HG02943 (cell line): ENCODE data around the gene ABHD12.
A peak's percentile ranks its signal among the peaks of the same experiment; 100 is the strongest.
"Not testable (repeated sequence)": the region's sequence is repeated elsewhere in the genome, so short reads cannot be mapped to it uniquely, and the experiment has no call there.

Source experiments
- ATAC-seq: cut with Tn5 transposase; IDR thresholded peaks from one replicate; pipeline ENCODE4 v1.9.1; 2021; ENCODE audit warnings: mild to moderate bottlenecking, low read depth, moderate library complexity; ENCODE audit not compliant: unreplicated experiment

The ABHD12 gene

DNA sequence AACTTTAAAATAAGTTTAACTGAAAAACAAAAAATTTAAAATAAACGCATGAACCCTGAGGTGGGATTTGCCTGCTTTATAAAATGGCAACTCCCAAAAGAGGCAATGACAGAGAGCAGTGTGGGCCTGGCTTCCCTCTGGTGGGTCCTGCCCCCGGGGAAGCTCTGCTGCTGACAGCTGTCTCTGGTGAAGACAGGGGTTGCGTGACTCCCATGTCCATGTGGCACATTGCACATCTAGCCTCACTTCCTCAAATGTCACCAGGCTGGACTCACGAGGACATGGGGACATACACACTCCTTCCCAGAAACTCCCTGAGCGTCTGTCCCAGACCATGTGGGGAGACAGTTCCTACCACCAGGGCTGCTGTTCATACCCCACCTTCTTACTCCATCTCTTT, 66.2 kb downstream of the ABHD12 start:
- ATAC-seq, result no peak

DNA sequence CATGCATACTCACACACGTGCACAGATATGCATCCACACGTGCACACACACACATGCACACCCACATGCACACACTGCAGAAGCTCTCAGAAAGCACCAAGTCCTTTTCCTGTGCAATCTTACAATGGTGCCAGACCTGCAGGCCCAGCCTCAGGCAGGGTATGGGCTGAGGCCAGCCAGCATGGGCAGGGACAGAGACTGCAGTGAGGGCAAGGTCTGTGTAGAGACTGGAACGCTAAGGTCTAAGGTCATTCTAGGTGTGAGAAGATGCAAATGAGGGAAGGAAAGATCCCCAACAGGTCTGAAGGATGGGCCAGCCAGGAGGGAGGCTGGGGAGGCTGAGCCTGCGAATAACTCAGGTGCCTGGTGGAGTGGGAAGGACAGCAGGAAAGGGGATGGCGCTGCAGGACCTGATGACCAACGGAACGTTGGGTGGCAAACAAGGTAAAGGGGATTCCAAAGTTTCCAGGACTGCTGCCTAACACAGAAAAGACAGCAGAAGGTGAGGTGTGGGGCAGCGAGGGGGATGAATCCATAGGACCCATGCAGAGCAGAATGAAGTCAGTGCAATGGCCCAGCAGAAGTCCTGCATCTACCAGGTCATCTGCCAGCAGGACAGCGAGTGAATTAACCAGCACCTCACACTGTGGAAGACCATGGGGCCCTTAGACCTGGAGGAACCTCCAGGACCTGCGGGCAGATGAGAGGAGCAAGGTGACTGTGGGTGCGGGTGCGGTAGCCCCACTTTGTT, 67.0 kb downstream of the ABHD12 start:
- ATAC-seq, result no peak

DNA sequence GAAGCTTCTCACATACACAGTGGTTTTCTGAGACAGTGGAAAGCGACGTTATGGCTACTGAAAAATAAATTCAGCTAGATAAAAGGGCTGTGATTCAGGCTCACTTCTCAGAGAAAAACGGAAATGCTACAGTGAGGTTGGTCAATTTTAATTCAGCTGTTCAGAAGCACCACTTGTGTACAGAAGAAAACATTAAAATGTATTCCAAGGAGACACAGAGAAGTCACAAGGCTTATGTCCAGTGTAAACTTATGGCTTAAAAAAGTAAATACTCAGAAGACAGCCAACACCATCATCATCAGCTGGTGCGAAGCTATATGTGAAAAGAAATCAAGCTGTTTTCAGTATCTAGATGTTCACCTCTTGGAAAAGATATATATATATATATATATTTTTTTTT, 68.6 kb downstream of the ABHD12 start:
- no peak for ATAC-seq

DNA sequence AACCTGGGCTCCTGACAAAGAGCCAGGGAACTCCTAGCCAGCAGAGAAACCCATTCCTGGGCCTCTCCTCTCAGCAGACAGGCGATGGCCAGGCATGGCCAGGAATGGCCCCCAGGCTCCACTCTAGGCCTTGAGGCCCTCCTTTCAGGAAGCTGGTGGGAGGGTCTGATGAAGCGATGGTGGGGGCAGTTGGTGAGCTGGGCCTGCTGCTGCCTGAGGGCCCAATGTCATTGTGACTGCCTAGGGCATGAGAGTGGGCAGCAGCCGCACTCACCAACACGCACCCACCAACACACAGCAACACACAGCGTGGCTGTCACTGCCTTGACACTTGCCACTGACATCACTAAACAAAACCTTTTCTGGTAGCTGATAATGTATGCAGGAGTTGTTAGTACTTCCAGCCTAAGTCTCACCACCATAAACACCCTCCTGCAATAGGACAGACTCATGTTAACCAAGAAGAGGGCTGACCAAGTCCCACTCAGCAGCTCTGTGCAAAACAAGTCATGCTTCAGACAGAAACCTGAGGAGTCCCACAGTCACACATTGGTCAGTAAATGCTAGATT, 69.3 kb downstream of the ABHD12 start:
- ATAC-seq, result no peak

DNA sequence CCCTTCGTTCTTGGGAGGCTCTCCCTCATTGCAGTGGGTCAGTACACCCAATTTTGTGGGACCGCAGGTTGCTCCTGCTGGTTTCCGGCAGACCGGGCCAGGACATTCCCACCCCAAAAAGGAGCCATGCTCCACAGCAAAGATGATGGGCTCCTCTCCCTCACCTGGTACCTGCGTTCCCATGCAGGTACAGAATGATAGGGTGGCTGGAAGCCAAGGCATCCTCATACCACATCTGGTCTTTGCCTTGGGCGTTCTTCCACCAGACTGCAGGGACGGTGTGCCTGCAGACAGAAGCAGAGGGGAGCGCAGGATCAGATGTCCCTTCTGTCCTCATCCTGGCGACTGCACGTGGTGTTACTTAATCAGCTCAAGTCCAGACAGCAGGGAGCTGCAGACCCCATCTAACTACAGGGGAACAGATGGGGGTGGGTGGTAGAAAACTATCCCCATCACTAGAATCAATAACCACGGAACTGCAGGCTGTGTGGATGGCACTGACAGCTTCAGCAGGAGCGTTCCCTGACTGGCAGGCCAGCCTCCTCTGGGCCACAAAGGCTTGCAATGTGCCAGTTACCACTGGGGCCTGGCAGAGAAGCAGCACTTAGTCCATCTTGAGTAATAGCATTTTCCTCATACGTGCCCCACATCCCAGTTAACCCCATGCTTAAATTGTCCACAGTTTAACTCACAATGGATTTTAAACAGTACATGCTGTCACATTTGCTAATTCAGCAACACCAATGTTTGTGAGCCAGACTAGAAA, 70.4 kb downstream of the ABHD12 start:
- no peak for ATAC-seq

DNA sequence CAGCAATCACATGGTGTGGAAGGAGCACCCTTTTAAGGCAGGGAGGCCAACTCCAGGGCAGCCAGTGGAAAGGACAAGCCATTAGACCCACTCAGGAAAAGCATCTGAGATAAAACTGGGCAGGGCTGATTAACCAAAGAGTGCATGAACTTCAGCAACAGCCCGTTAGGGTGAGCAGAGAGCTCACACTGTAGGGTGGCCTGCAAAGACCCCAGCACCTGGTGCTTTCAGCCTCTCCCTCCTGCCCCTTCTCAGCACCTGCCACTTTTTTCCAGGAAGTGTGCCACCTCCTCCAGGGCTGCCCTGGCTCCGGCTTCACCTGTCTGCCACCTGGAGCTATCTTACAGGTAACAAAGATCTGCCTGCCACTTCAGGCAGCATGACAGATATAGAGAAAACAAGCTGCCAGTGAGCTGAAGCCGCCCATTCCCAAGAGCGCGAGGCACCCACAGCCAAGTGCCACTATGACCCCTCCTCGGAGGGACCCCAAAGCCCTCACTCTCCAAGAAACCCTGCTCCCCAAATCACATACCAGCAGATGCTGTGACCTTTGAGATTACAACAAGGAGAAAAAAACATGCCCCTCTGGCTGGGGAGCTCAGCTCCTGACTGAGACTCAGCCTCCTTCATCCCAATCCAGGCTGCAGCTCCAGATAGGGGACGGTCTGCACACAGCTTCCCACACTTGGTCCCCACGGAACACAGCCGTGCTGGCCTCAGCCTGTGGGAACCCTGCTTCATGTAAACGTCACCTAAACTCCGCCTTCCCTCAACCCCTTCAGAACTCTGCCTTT, 71.2 kb downstream of the ABHD12 start:
- ATAC-seq, result no peak

DNA sequence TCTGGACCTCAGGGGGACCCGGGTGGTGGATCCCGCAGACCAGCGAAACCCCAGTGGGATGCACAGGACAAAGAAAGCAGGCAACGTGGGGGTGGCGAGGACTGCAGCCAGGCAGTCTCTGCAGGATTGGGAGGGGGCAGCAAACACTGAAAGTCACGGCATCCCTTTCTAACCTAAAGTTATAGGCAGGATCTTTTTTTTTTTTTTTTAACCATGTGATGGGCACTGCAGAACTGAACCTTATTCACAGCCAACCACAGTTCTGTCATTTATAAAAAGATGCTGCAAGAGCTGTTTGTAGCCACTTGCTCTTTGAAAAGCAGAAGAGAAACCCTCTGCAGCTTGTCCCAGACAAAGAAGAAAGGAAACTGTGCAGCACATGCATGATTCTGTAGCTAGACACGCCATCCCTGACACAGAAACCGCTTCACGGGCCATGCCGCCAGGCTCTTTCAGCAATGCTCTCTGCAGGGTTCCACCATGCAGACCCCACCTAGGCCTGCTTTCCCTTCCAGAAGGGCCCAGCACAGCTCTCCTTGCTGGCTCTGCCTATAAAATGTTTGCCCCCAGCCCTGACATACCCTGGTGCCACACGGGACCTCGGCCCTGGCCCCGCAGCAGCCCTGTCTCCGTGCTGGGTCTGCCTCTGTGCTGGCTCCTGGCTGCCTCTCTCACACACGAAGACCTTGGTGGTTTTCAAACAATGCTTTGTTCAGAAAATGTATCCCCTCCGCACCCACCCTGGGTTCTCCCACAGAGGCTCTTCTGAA, 72.0 kb downstream of the ABHD12 start:
- ATAC-seq, result peak; percentile 96

DNA sequence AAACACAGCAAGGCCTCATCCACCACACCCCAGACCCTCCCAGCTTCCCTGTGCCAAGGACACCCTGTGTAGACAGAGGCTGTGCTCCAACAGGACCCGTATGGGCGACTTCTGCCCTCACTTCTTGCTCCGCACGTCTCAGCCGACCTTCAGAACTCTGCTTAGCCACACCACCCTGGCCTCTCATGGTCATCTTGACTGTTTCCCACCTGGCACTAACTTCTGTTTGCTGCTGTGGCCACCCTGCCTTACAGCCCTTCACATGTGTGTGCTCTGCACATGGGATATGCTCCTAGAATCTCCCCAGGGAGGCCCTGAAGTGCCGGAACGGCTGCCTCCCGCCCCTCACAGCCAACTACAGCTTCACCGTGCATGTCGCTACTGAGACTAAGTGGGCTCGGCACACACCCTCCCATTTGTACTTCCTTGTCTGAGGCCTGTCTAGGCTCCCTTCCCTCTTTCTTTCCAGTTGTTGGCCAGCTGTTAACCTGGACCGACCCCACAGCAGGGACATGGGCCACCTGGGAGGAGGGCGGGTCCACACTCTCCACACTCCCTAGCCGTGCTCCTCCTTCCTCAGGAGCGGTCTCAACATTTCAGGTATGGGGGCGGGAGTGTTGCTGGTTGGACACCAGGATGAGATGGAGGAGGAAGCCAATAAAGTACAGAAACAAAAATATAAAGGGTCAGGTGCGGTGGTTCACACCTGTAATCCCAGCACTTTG, 73.1 kb downstream of the ABHD12 start:
- no peak for ATAC-seq

DNA sequence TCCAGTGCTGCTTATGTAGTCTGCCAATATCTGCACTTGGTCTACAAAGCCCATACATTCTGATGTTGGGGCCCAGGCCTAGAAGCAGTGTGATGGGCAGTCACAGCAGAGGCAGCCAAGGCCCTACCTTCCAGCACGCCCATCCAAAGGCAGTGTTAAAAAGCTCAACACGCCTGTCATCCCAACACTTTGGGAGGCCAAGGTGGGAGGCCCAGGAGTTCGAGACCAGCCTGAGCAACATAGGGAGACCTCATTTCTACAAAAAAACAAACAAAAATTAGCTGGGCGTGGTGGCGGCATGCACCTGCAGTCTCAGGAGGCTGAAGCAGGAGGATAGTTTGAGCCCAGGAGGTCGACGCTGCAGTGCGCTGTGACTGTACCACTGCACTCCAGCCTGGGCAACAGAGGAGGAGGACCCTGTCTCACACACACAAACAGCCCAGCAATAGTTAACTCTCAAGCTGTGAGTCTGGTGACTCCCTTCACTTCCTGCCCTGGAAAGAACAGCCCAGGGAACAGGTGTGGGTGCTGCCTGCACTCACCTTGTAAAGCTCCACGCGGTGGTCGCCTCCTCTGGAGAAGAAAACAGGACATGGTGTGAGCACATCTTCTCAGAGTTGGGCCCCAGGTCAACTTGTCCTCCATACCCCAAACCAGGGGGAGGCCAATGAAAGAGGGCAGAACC, 74.0 kb downstream of the ABHD12 start:
- no peak for ATAC-seq

DNA sequence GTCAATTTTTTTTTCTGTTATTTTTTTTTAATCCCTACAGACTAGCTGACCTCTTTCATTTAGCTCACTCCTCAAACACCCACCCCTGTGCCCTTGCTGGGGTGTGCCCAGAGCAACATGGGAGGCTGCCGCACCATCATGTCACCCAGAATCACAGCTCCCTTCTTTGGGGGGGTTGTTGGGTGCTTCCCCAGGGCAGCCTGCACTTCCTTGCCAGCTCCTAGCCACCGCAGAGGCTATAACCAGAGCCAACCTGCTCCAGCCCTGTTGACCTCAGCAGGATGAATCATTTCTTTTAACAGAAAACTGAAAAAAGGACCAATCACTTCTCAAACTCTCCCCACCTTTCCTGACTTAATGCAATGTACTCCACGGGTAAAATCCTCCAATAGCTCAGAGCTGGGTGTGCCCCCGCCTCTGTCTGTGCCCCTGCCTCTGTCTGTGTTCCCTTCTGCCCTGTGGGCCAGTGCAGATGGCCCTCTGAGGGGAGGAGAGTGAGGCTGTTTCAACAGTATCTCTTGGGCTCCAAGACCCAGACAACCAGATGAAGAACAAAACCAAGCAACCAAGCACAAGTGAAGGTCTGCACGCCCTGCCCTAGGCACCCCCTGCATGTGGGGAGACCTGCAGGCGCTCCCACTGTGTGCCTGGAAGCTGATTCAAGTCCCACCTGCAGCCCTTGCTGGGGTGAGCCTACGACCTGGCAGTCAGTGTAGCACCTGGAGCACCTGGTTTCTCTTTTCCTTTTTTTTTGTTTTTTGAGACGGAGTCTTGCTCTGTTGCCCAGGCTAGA, 75.0 kb downstream of the ABHD12 start:
- no peak for ATAC-seq

DNA sequence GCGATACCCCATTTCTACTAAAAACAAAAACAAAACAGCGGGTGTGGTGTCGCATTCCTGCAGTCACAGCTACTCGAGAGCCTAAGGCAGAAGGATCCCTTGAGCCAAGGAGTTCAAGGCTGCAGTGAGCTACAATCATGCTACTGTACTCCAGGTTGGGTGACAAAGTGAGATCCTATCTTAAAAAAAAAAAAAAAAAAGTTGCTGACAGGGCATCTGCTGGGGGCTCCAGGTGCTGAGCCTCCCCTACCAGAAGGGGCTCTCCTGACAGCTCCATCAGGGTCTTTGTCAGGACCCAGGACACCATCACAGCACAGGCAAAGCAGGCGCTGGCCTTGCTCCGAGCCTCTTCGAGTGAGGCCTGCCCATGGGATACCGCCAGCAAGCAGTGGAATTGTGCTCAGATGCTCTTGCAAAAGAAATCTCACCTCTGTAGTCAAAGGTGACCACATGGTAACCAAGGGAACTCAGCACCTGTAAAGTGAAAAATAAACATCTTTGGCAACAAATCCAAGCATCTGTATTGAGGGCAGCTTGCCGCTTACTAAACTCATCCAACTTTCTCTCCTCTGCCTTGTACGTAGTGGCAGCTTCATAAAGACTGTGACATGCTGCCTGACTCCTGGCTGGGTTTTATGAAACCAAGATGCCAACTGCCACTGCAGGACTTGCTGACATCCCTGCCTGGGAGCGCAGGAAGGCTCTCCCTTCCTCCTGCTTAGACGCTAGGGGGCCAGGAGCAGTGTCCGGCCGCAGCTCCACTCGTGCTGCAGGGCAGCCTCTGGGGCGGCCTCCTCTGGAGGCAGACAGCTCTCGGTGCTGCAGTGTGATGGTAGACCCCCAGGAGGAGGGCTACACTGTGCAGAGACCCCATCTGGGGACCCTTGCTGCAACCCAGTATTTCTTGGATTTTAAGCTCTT, 75.9 kb downstream of the ABHD12 start:
- no peak for ATAC-seq

DNA sequence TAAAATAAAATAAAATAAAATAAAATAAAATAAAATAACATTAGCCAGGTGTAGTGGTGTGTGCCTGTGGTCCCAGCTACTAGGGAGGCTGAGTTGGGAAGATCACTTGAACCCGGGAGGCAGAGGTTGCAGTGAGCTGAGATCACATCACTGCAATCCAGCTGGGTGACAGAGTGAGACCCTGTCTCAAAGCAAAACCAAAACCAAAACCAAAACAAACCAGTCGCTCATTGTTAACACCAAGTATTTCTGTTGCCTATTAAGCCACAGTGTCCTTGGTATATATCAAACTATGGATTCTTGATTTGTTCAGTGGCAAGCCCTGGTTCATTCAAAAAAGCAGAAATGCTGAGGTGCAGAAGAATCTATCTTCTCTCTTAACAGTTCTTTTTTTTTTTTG, 77.0 kb downstream of the ABHD12 start:
- no peak for ATAC-seq

DNA sequence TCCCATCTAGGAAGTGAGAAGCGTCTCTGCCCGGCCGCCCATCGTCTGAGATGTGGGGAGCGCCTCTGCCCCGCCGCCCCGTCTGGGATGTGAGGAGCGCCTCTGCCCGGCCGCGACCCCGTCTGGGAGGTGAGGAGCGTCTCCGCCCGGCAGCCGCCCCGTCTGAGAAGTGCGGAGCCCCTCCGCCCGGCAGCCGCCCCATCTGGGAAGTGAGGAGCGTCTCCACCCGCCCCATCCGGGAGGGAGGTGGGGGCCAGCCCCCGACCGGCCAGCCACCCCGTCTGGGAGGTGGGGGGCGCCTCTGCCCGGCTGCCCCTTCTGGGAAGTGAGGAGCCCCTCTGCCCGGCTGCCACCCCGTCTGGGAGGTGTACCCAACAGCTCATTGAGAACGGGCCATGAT, 77.9 kb downstream of the ABHD12 start:
- ATAC-seq, result not testable (repeated sequence)

DNA sequence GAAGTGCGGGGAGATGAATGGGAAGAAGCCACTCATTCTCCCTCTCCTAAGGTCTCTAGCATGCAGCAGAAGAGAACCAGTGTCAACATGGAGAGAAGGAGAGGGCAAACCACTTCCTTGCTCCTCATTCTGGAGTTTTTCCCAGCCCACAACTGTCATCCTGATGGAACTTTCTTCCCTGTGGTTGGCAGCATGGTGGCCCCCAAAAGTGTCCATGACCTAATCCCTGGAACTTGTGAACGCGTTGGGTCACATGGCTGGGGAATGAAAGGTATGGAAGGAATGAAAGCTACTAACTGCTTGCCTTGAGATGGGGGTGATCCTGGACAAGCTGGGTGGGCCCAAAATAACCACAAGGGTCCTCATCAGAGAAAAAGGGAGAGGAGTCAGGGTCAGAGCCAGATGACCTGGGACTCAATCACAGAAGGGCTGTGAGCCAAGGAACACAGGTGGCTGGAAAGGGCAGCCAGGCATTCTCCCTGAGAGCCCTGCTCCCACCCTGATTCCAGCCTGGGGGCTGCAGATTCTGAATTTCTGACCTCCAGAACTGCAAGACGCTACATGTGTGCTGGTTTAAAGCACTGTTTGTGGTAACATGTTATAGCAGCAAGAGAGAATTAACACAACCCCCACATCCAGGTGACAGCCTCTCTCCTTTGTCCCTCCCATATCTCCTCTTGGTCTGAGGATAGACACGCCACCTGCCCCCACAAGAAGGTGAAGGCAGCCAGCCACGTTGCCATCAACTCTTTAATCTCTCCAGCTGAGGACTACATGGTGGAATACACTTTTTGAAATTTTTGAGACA, 79.5 kb downstream of the ABHD12 start:
- ATAC-seq, result no peak

DNA sequence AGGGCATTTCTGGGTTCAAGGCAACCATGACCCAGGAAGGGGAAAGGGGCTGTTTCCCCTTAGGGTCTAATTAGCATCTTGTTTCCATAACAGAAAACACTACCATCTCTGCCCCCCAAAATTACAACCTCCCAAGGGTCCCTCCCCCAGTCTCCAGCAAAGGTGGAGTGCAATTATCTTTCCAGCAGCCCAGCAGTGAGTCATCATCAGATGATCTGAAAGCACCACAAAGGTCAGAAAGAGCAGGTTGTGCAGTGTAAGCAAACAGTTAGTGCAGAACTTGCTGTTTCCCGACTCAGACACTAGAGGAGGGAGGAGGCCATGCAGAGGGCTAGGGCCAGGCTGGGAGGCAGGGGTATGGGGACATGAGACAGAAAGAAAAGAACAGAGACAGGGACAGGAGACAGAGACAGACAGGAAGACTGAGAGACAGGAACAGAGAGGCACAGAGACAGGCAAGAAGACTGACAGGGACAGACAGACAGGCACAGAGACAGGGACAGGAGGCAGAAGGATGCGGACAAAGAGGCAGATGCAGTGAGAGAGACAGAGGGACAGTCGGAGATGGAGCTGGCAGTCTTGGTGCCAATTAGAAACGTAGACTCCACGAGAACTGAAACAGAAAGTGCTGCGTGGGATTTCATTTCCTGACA, 80.2 kb downstream of the ABHD12 start:
- peak; percentile 92 for ATAC-seq
